ENCODE data around the gene ILDR1.

ILDR1 gene

DNA sequence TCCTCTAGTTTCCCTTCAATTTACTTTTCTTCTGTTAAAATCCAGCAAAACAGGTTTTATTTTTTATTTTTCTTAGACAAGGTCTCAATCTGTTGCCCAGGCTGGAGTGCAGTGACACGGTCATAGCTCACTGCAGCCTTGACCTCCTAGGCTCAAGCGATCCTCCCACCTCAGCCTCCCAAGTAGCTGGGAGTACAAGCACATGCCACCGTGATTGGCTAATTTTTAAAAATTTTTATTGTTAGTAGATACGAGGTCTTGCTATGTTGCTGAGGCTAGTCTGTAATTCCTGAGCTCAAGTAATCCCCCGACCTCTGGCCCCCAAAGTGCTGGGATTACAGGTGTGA is 41.6 kb downstream of the ILDR1 start:
- no peaks in the 10 kb centered on the region for H3K4me1 ChIP-seq
- no peaks in the 10 kb centered on the region for H3K36me3 ChIP-seq
- H3K9me3 ChIP-seq = no peaks in the 10 kb centered on the region
- H3K4me3 ChIP-seq (ENCODE audit: low read depth, low read length) = no peak overlapping the region
- peaks cover 8% of the 10 kb centered on the region for H3K27me3 ChIP-seq
- TF ChIP-seq, protein P1, sequence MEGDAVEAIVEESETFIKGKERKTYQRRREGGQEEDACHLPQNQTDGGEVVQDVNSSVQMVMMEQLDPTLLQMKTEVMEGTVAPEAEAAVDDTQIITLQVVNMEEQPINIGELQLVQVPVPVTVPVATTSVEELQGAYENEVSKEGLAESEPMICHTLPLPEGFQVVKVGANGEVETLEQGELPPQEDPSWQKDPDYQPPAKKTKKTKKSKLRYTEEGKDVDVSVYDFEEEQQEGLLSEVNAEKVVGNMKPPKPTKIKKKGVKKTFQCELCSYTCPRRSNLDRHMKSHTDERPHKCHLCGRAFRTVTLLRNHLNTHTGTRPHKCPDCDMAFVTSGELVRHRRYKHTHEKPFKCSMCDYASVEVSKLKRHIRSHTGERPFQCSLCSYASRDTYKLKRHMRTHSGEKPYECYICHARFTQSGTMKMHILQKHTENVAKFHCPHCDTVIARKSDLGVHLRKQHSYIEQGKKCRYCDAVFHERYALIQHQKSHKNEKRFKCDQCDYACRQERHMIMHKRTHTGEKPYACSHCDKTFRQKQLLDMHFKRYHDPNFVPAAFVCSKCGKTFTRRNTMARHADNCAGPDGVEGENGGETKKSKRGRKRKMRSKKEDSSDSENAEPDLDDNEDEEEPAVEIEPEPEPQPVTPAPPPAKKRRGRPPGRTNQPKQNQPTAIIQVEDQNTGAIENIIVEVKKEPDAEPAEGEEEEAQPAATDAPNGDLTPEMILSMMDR (IDR thresholded peaks at IDR 0.05; ENCODE audit: low read depth, low read length) = no peak
- DNase-seq = no peak

- Histone ChIP-seq H3K4me1 (no peaks in the 10 kb centered on the region), H3K36me3 (no peaks in the 10 kb centered on the region), H3K9me3 (no peaks in the 10 kb centered on the region), H3K27me3 (peaks cover 8% of the 10 kb centered on the region), H3K4me3 (ENCODE audit: low read depth, low read length) (no peak overlapping the region)
- TF ChIP-seq, protein P1 (IDR thresholded peaks at IDR 0.05; ENCODE audit: low read depth, low read length) = no peak
- DNase-seq = no peak
Observed at GRCh38 chr3:121979734-121980449, 42.2 kb downstream of the ILDR1 start.

DNA sequence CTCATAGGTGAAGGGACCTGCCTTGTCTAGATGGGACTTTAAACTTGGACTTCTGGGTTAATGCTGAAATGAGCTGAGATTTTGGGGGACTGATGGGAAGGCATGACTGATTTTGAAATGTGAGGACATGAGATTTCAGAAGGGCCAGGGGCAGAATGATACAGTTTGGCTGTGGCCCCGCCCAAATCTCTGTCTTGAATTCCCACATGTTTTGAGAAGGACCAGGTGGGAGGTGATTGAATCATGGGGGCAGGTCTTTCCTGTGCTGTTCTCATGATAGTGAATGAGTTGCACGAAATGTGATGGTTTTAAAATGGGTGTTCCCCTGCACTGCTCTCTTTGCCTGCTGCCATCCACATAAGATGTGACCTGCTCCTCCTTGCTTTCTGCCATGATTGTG is 42.8 kb downstream of the ILDR1 start:
- TF ChIP-seq, protein P1 (IDR thresholded peaks at IDR 0.05; ENCODE audit: low read depth, low read length) = no peak
- H3K4me1 ChIP-seq = no peaks in the 10 kb centered on the region
- DNase-seq = no peak

GRCh38 chr3:121976727-121977126 is 45.3 kb downstream of the ILDR1 start:
- TF ChIP-seq, protein P1 (IDR thresholded peaks at IDR 0.05; ENCODE audit: low read depth, low read length) = no peak
- DNase-seq = no peak
- H3K4me1 ChIP-seq = no peaks in the 10 kb centered on the region
- no peak overlapping the region for H3K4me3 ChIP-seq (ENCODE audit: low read depth, low read length)
- no peaks in the 10 kb centered on the region for H3K9me3 ChIP-seq
- H3K36me3 ChIP-seq = no peaks in the 10 kb centered on the region
- peaks cover 8% of the 10 kb centered on the region for H3K27me3 ChIP-seq

More for the DNA sequence above, 42.8 kb downstream of the ILDR1 start:
- H3K4me3 ChIP-seq (ENCODE audit: low read depth, low read length) = no peak overlapping the region
- H3K36me3 ChIP-seq = no peaks in the 10 kb centered on the region
- peaks cover 8% of the 10 kb centered on the region for H3K27me3 ChIP-seq
- no peaks in the 10 kb centered on the region for H3K9me3 ChIP-seq

DNA sequence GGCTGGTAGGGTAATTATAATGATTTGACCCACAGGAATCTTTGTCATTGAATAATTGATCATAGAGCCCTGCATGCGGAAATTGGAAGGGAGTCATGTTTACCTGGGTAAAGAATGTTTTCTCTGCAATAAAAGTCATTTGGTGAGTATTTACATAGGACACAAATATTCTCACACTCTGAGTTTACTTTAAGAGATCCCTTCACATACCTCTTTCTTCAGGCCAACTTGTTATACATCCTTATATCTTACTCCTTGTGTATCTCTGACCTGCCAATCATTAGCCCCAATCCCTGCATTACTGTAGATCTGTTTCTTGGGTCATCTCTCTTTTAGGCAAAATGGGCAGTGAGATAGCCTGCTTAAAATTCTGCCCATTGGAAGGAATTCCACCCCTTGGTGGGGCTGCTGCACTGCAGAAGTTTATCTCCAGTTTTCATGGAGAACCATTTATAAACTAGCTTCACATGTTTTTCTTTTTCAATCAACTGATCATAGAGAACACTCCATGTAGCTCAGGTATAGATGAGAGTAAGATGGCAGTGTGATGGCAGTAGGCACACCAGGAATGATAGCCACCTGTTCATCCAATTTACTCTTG is 46.2 kb downstream of the ILDR1 start:
- no peaks in the 10 kb centered on the region for H3K9me3 ChIP-seq
- no peaks in the 10 kb centered on the region for H3K27me3 ChIP-seq
- DNase-seq = no peak
- H3K36me3 ChIP-seq = no peaks in the 10 kb centered on the region
- H3K4me3 ChIP-seq (ENCODE audit: low read depth, low read length) = no peak overlapping the region
- TF ChIP-seq, protein P1 (IDR thresholded peaks at IDR 0.05; ENCODE audit: low read depth, low read length) = no peak
- no peaks in the 10 kb centered on the region for H3K4me1 ChIP-seq

DNA sequence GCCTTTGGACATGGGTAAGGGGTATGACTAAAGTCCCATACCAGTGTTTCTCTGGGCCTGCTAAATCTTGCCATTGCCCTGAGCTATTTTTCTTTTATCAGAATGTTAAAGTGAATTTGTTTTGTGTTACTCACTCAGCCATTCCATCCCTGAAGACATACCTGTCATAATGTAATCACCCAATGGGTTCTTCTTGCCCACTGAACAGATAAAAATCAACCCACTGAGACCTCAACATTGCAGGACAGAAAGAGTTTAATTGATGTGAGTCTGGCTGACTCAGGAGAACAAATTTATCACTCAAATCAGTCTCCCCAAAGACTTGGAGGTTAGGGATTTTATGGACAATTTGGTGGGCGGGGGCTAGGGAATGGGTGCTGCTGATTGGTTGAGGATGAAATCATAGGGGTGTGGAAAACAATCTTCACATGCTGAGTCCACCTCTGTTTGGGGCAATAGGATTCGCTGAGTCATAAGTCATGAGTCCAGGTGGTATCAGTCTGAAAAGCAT is 47.4 kb downstream of the ILDR1 start:
- H3K4me1 ChIP-seq = no peaks in the 10 kb centered on the region
- no peaks in the 10 kb centered on the region for H3K36me3 ChIP-seq
- H3K9me3 ChIP-seq = no peaks in the 10 kb centered on the region
- TF ChIP-seq, protein P1 (IDR thresholded peaks at IDR 0.05; ENCODE audit: low read depth, low read length) = no peak
- no peak for DNase-seq
- no peak overlapping the region for H3K4me3 ChIP-seq (ENCODE audit: low read depth, low read length)
- H3K27me3 ChIP-seq = no peaks in the 10 kb centered on the region
